ENCODE data around the gene ZNF367. TPM values are rescaled to one million over a fixed set of nuclear protein-coding genes. Genes with fewer than 3 reads are reported as not detected.
A peak's percentile ranks its signal among the peaks of the same experiment; 100 is the strongest.

Gene ZNF367
- total RNA-seq, 1 donor from 2014 or later: 18.0 TPM

DNA sequence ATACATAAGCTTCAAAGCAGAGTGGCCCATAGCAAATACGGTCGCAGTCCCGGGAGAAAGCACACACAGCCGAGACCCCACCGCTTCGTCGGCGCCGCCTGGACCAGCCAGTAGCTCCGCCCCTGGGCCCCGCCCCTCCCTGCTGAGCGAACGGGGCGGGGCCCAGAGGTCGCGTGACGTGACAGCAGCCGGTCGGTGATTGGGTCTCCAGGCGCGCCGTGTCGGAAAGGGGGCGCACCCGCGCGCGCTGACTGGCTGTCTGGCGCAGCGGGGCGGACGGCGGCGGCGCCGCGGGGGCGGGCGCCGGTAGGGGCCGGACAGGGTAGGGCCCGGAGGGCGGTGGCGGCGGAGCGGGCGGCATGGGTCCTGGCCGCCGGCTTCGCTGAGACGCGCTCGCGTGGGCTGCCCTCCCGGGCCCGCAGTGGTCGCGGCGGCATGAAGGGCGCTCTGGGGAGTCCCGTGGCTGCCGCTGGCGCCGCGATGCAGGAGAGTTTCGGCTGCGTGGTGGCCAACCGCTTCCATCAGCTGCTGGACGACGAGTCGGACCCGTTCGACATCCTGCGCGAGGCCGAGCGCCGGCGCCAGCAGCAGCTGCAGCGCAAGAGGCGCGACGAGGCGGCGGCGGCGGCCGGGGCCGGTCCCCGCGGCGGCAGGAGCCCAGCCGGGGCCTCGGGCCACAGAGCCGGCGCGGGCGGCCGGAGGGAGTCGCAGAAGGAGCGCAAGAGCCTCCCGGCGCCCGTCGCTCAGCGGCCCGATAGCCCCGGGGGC lies 31.9 kb upstream of the ZNF367 start, which contains the start of gene HABP4:
Gene HABP4, plus strand, starts transcription at position 325 of the 768 bp plus-strand sequence. Its CDS starts 111 bp downstream, at position 436.
- Histone ChIP-seq H3K4me3 (peak within 1 kb of the TSS; percentile 71), H3K9me3 (ENCODE audit: low read depth) (no peaks in the 10 kb centered on the region), H3K27me3 (peaks cover 30% of the 10 kb centered on the region), H3K4me1 (peaks cover 5% of the 10 kb centered on the region), H3K27ac (peak within 1 kb of the TSS; percentile 55), H3K9ac (peak within 1 kb of the TSS; percentile 56), H3F3A (ENCODE audit: low read depth) (peaks cover 23% of the 10 kb centered on the region), H3K79me2 (ENCODE audit: low read depth) (peaks cover 23% of the 10 kb centered on the region), H2AFZ (replicated peaks) (peak within 1 kb of the TSS; percentile 98), H3K4me2 (peak within 1 kb of the TSS; percentile 83), H3K36me3 (no peaks in the 10 kb centered on the region), H4K20me1 (ENCODE audit: low read depth) (peaks cover 4% of the 10 kb centered on the region)
- Mint-ChIP-seq H3K36me3 (no peaks in the 10 kb centered on the region), H3K27ac (peak within 1 kb of the TSS; percentile 46), H3K4me3 (peak within 1 kb of the TSS; percentile 95), H3K4me1 (peaks cover 24% of the 10 kb centered on the region), H3K9me3 (no peaks in the 10 kb centered on the region), H3K27me3 (ENCODE audit: insufficient read depth, low read depth) (peaks cover 5% of the 10 kb centered on the region)
- peak; percentile 98 for DNase-seq (ENCODE audit: low spot score)
- TF ChIP-seq EZH2phosphoT487 (IDR thresholded peaks at IDR 0.05) (no peak), EZH2 (IDR thresholded peaks at IDR 0.05) (peak; percentile 21)

DNA sequence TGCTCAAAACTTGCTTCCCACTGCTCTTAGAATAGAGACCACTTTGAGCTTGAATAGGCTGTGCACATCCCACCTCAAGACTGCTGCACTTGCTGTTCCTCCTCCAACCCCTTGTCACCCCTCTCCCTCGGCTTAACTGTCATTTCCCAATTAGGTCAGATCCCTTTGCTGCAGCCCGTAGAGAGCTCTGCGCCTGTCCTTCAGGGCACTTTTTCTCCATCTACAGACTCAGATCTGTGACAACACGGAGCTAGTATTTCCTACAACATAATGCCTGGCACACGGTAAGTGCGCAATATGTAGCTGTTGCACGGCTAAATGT lies 31.3 kb upstream of the ZNF367 start:
- Mint-ChIP-seq H3K27me3 (ENCODE audit: insufficient read depth, low read depth) (peaks cover 5% of the 10 kb centered on the region), H3K4me1 (peaks cover 24% of the 10 kb centered on the region), H3K36me3 (no peaks in the 10 kb centered on the region), H3K9me3 (no peaks in the 10 kb centered on the region), H3K27ac (peak overlapping the region; percentile 29), H3K4me3 (peak overlapping the region; percentile 90)
- peak; percentile 79 for DNase-seq (ENCODE audit: low spot score)
- H3K27ac ChIP-seq: no peak overlapping the region
- no peaks in the 10 kb centered on the region for H3K36me3 ChIP-seq
- H2AFZ ChIP-seq (replicated peaks): peak overlapping the region; percentile 98
- H3K27me3 ChIP-seq: peaks cover 30% of the 10 kb centered on the region
- TF ChIP-seq EZH2phosphoT487 (IDR thresholded peaks at IDR 0.05) (no peak), EZH2 (IDR thresholded peaks at IDR 0.05) (peak; percentile 15)
- no peak overlapping the region for H3K9ac ChIP-seq
- peaks cover 23% of the 10 kb centered on the region for H3K79me2 ChIP-seq (ENCODE audit: low read depth)
- peaks cover 5% of the 10 kb centered on the region for H3K4me1 ChIP-seq
- peaks cover 23% of the 10 kb centered on the region for H3F3A ChIP-seq (ENCODE audit: low read depth)
- H3K4me3 ChIP-seq: peak overlapping the region; percentile 71
- H3K9me3 ChIP-seq (ENCODE audit: low read depth): no peaks in the 10 kb centered on the region
- peaks cover 4% of the 10 kb centered on the region for H4K20me1 ChIP-seq (ENCODE audit: low read depth)
- H3K4me2 ChIP-seq: peak overlapping the region; percentile 83

DNA sequence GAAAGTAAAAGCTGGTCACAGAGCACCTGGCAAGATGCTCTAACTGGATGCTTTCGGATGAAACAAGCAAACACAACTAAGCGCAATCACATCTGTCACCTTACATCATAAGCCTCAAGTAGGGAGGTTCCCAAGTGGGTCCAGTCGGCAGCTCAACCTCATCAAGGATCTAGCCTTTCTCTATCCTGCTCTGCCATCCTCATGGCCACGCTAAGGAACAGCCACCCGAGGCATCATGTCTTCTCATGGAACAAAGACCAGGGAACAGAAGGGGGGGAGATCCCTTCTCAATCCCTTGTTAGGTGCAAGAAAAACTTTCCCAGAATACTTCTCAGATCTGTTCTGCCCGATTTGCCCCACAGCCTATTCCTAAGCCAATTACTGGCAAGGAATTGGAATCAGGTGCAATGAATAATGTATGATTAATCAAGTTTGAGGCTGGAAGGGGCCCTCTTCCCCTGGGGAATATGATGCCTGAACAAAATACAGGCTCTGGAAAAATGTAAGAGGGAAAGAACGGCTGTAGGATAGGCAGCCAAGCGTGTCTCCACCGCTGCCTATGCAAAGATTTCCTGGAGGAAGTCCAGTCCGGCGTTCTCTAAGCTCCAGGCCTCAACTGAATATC lies 30.5 kb upstream of the ZNF367 start:
- Histone ChIP-seq H3K4me2 (peak overlapping the region; percentile 83), H4K20me1 (ENCODE audit: low read depth) (peaks cover 4% of the 10 kb centered on the region), H3K9me3 (ENCODE audit: low read depth) (no peaks in the 10 kb centered on the region), H3K79me2 (ENCODE audit: low read depth) (peaks cover 17% of the 10 kb centered on the region), H3F3A (ENCODE audit: low read depth) (peaks cover 23% of the 10 kb centered on the region), H3K27me3 (peaks cover 30% of the 10 kb centered on the region), H3K4me3 (no peak overlapping the region), H3K9ac (no peak overlapping the region), H3K27ac (no peak overlapping the region), H2AFZ (replicated peaks) (no peak overlapping the region), H3K36me3 (no peaks in the 10 kb centered on the region), H3K4me1 (peaks cover 5% of the 10 kb centered on the region)
- no peak for DNase-seq (ENCODE audit: low spot score)
- TF ChIP-seq, protein P1, sequence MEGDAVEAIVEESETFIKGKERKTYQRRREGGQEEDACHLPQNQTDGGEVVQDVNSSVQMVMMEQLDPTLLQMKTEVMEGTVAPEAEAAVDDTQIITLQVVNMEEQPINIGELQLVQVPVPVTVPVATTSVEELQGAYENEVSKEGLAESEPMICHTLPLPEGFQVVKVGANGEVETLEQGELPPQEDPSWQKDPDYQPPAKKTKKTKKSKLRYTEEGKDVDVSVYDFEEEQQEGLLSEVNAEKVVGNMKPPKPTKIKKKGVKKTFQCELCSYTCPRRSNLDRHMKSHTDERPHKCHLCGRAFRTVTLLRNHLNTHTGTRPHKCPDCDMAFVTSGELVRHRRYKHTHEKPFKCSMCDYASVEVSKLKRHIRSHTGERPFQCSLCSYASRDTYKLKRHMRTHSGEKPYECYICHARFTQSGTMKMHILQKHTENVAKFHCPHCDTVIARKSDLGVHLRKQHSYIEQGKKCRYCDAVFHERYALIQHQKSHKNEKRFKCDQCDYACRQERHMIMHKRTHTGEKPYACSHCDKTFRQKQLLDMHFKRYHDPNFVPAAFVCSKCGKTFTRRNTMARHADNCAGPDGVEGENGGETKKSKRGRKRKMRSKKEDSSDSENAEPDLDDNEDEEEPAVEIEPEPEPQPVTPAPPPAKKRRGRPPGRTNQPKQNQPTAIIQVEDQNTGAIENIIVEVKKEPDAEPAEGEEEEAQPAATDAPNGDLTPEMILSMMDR (IDR thresholded peaks at IDR 0.05): no peak
- TF ChIP-seq EZH2 (IDR thresholded peaks at IDR 0.05) (no peak), EZH2phosphoT487 (IDR thresholded peaks at IDR 0.05) (no peak)
- Mint-ChIP-seq H3K27ac (no peak overlapping the region), H3K36me3 (no peaks in the 10 kb centered on the region), H3K9me3 (no peaks in the 10 kb centered on the region), H3K4me1 (peaks cover 24% of the 10 kb centered on the region), H3K4me3 (peak overlapping the region; percentile 90), H3K27me3 (ENCODE audit: insufficient read depth, low read depth) (peaks cover 5% of the 10 kb centered on the region)

DNA sequence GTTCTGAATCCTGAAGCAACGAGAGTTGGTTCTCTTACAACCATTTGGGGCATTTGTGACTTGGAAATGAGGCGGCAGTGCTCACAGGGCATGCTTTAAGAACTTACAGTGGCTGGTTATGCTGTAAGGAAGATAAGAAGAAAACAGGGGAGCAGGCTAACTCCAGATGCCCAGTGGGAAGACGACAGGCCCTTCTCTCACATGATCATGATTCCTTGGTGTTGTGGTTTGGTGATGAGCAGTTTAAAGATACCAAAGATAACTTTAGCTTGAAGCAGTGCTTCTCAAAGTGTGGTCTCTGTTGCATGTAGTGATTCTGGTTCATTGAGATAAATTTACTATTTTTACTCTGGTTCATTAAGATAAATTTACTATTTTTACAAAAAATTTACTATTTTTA lies 29.2 kb upstream of the ZNF367 start:
- Histone ChIP-seq H3F3A (ENCODE audit: low read depth) (peaks cover 23% of the 10 kb centered on the region), H4K20me1 (ENCODE audit: low read depth) (peaks cover 4% of the 10 kb centered on the region), H3K4me3 (no peak overlapping the region), H3K4me2 (no peak overlapping the region), H3K36me3 (no peaks in the 10 kb centered on the region), H3K27ac (no peak overlapping the region), H2AFZ (replicated peaks) (no peak overlapping the region), H3K9ac (no peak overlapping the region), H3K9me3 (ENCODE audit: low read depth) (no peaks in the 10 kb centered on the region), H3K27me3 (peaks cover 30% of the 10 kb centered on the region), H3K79me2 (ENCODE audit: low read depth) (peaks cover 13% of the 10 kb centered on the region), H3K4me1 (peaks cover 5% of the 10 kb centered on the region)
- Mint-ChIP-seq H3K4me1 (peaks cover 20% of the 10 kb centered on the region), H3K4me3 (no peak overlapping the region), H3K9me3 (no peaks in the 10 kb centered on the region), H3K27me3 (ENCODE audit: insufficient read depth, low read depth) (peaks cover 5% of the 10 kb centered on the region), H3K36me3 (no peaks in the 10 kb centered on the region), H3K27ac (no peak overlapping the region)
- TF ChIP-seq EZH2phosphoT487 (IDR thresholded peaks at IDR 0.05) (no peak), EZH2 (IDR thresholded peaks at IDR 0.05) (no peak)
- TF ChIP-seq, protein P1 (IDR thresholded peaks at IDR 0.05): no peak
- no peak for DNase-seq (ENCODE audit: low spot score)
